ENCODE data around the gene WDR74. TPM values are rescaled to one million over a fixed set of nuclear protein-coding genes. Genes with fewer than 3 reads are reported as not detected.

Gene WDR74
- total and polyA plus RNA-seq, 9 of the 15 experiments (the other 6 are each of a cell fraction or from before 2014, with no cell fraction given), result 32.7 to 210 (median 114) TPM

DNA sequence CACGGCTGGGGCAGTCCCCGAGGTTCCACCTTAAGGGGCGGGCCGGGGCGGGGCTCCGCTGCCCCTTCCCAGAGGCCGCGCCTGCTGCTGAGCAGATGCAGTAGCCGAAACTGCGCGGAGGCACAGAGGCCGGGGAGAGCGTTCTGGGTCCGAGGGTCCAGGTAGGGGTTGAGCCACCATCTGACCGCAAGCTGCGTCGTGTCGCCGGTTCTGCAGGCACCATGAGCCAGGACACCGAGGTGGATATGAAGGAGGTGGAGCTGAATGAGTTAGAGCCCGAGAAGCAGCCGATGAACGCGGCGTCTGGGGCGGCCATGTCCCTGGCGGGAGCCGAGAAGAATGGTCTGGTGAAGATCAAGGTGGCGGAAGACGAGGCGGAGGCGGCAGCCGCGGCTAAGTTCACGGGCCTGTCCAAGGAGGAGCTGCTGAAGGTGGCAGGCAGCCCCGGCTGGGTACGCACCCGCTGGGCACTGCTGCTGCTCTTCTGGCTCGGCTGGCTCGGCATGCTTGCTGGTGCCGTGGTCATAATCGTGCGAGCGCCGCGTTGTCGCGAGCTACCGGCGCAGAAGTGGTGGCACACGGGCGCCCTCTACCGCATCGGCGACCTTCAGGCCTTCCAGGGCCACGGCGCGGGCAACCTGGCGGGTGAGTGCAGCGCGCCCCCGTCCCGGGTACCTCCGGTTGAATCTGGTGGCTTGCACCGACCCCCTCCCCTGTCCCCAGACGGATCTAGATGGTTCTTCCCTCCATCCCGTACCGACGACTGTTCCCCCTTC lies 41.6 kb upstream of the WDR74 start, which contains the start of gene SLC3A2 (continued):
- TF ChIP-seq, protein P1, sequence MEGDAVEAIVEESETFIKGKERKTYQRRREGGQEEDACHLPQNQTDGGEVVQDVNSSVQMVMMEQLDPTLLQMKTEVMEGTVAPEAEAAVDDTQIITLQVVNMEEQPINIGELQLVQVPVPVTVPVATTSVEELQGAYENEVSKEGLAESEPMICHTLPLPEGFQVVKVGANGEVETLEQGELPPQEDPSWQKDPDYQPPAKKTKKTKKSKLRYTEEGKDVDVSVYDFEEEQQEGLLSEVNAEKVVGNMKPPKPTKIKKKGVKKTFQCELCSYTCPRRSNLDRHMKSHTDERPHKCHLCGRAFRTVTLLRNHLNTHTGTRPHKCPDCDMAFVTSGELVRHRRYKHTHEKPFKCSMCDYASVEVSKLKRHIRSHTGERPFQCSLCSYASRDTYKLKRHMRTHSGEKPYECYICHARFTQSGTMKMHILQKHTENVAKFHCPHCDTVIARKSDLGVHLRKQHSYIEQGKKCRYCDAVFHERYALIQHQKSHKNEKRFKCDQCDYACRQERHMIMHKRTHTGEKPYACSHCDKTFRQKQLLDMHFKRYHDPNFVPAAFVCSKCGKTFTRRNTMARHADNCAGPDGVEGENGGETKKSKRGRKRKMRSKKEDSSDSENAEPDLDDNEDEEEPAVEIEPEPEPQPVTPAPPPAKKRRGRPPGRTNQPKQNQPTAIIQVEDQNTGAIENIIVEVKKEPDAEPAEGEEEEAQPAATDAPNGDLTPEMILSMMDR (IDR thresholded peaks at IDR 0.05 in 2 of 3, conservative IDR thresholded peaks at IDR 0.05 in 1 of 3; ENCODE audit: insufficient read depth in 2 of 3, low read depth in 1 of 3, low read length in 3 of 3), result peak; percentile 72 to 80 (median 77)
- TF ChIP-seq, protein P2, sequence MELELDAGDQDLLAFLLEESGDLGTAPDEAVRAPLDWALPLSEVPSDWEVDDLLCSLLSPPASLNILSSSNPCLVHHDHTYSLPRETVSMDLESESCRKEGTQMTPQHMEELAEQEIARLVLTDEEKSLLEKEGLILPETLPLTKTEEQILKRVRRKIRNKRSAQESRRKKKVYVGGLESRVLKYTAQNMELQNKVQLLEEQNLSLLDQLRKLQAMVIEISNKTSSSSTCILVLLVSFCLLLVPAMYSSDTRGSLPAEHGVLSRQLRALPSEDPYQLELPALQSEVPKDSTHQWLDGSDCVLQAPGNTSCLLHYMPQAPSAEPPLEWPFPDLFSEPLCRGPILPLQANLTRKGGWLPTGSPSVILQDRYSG (tag; conservative IDR thresholded peaks at IDR 0.05; ENCODE audit: low read depth), result no peak; the same call in 1 of the 2 replicates
- TF ChIP-seq, protein P3, sequence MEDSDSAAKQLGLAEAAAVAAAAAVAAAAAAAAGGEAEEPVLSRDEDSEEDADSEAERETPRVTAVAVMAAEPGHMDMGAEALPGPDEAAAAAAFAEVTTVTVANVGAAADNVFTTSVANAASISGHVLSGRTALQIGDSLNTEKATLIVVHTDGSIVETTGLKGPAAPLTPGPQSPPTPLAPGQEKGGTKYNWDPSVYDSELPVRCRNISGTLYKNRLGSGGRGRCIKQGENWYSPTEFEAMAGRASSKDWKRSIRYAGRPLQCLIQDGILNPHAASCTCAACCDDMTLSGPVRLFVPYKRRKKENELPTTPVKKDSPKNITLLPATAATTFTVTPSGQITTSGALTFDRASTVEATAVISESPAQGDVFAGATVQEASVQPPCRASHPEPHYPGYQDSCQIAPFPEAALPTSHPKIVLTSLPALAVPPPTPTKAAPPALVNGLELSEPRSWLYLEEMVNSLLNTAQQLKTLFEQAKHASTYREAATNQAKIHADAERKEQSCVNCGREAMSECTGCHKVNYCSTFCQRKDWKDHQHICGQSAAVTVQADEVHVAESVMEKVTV (CRISPR knock-in tag; IDR thresholded peaks at IDR 0.05), result no peak
- TF ChIP-seq ZNF133 (CRISPR knock-in tag; IDR thresholded peaks at IDR 0.05) (no peak), ZNF124 (CRISPR knock-in tag; IDR thresholded peaks at IDR 0.05) (no peak), CBX8 (IDR thresholded peaks at IDR 0.05; ENCODE audit: borderline replicate concordance, extremely low read depth, low read depth, low read length, poor library complexity, severe bottlenecking) (no peak), PHB2 (IDR thresholded peaks at IDR 0.05; ENCODE audit: low read depth) (no peak), FOS (IDR thresholded peaks at IDR 0.05; ENCODE audit: extremely low read depth, insufficient read length) (no peak), PRPF4 (IDR thresholded peaks at IDR 0.05; ENCODE audit: insufficient read depth, low read depth, low read length, poor library complexity, severe bottlenecking) (peak; percentile 96), FOXK1 (CRISPR knock-in tag; IDR thresholded peaks at IDR 0.05; ENCODE audit: borderline replicate concordance) (peak; percentile 72; the same call in 1 of the 2 replicates), NUFIP1 (IDR thresholded peaks at IDR 0.05; ENCODE audit: partially characterized antibody) (no peak)
- TF ChIP-seq, protein P4, sequence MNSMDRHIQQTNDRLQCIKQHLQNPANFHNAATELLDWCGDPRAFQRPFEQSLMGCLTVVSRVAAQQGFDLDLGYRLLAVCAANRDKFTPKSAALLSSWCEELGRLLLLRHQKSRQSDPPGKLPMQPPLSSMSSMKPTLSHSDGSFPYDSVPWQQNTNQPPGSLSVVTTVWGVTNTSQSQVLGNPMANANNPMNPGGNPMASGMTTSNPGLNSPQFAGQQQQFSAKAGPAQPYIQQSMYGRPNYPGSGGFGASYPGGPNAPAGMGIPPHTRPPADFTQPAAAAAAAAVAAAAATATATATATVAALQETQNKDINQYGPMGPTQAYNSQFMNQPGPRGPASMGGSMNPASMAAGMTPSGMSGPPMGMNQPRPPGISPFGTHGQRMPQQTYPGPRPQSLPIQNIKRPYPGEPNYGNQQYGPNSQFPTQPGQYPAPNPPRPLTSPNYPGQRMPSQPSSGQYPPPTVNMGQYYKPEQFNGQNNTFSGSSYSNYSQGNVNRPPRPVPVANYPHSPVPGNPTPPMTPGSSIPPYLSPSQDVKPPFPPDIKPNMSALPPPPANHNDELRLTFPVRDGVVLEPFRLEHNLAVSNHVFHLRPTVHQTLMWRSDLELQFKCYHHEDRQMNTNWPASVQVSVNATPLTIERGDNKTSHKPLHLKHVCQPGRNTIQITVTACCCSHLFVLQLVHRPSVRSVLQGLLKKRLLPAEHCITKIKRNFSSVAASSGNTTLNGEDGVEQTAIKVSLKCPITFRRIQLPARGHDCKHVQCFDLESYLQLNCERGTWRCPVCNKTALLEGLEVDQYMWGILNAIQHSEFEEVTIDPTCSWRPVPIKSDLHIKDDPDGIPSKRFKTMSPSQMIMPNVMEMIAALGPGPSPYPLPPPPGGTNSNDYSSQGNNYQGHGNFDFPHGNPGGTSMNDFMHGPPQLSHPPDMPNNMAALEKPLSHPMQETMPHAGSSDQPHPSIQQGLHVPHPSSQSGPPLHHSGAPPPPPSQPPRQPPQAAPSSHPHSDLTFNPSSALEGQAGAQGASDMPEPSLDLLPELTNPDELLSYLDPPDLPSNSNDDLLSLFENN (IDR thresholded peaks at IDR 0.05; ENCODE audit: low read depth in 2 of 2, low read length in 2 of 2), result 0 out of 4 replicates have a peak, but pooled peaks of 1 of the 2 experiments have one; percentile 15

Data from K562 (cell line).